Gastroesophageal sphincter (tissue), 4 donors: Measurements from ENCODE around the gene THSD4. TPM values are rescaled to one million over a fixed set of nuclear protein-coding genes. Genes with fewer than 3 reads are reported as not detected.
"Not testable (repeated sequence)": the region's sequence is repeated elsewhere in the genome, so short reads cannot be mapped to it uniquely, and the experiment has no call there.

Source experiments
- ATAC-seq: fragments of 150-250 bp; one replicate; pipeline ENCODE4 v1.9.1; 2016; ENCODE audit warnings: mild to moderate bottlenecking, moderate library complexity
- H3K27ac ChIP-seq, 4 donors: fragments of 200-600 bp; sonication (generic) in 3 of 4; 1 replicate in 3 of 4; 2 replicates in 1 of 4; pipeline ENCODE4 v1.5.1; 2016 to 2019
- H3K27me3 ChIP-seq: fragments of 200-600 bp; sonication (generic); one replicate; pipeline ENCODE4 v1.5.1; 2019
- H3K36me3 ChIP-seq, 2 donors: fragments of 200-600 bp; sonication (generic); one replicate each; pipeline ENCODE4 v1.5.1; 2019; ENCODE audit warnings: control low read depth in 1 of 2
- H3K4me1 ChIP-seq, 3 donors: fragments of 200-600 bp; sonication (generic); 1 replicate in 2 of 3; 2 replicates in 1 of 3; pipeline ENCODE4 v1.5.1; 2016 to 2019; ENCODE audit warnings: control low read depth in 2 of 3
- H3K4me3 ChIP-seq, 2 donors: fragments of 200-600 bp; sonication (generic); one replicate each; pipeline ENCODE4 v1.5.1; 2019; ENCODE audit warnings: mild to moderate bottlenecking in 1 of 2, moderate library complexity in 1 of 2
- H3K9me3 ChIP-seq, 3 donors: fragments of 200-600 bp; sonication (generic); one replicate each; pipeline ENCODE4 v1.5.1; 2017 to 2019; ENCODE audit warnings: control low read depth in 2 of 3
- CTCF ChIP-seq, 4 experiments: fragments of 200-600 bp in 2 of 4; fragments of 450-650 bp in 2 of 4; sonication (generic) in 1 of 4; IDR thresholded peaks; one replicate each; pipeline ENCODE4 v1.5.1; 2017 to 2019; ENCODE audit warnings: antibody characterized with exemption in 4 of 4, mild to moderate bottlenecking in 2 of 4, moderate library complexity in 2 of 4
- EP300 ChIP-seq: sonication (generic); formaldehyde crosslinking; IDR thresholded peaks from one replicate; pipeline ENCODE4 v1.6.1; 2017; ENCODE audit warnings: antibody characterized with exemption, mild to moderate bottlenecking
- POLR2A ChIP-seq, 2 donors: fragments of 450-650 bp; IDR thresholded peaks; one replicate each; pipeline ENCODE4 v1.6.1; 2017; ENCODE audit warnings: antibody characterized with exemption in 2 of 2, mild to moderate bottlenecking in 2 of 2, moderate library complexity in 1 of 2
- POLR2AphosphoS5 ChIP-seq: sonication (generic); formaldehyde crosslinking; IDR thresholded peaks from one replicate; pipeline ENCODE4 v1.6.1; 2017; ENCODE audit warnings: antibody characterized with exemption
- WGBS, 2 donors: methylation state at CpG; one replicate each; pipeline ENCODE4 v1.1.5; 2018; ENCODE audit warnings: low coverage in 1 of 2; 5-methylcytosine and 5-hydroxymethylcytosine counted together
- total RNA-seq, 4 donors: library from RNA; depleted of rRNA; stranded (reverse); fragments of >200 nt; gene quantifications; one replicate each; pipeline ENCODE4 v1.1.0, GENCODE V29; 2016

The THSD4 gene
- total RNA-seq, 4 donors from 2014 or later, result 4.6 to 28.5 (median 17.6) TPM

DNA sequence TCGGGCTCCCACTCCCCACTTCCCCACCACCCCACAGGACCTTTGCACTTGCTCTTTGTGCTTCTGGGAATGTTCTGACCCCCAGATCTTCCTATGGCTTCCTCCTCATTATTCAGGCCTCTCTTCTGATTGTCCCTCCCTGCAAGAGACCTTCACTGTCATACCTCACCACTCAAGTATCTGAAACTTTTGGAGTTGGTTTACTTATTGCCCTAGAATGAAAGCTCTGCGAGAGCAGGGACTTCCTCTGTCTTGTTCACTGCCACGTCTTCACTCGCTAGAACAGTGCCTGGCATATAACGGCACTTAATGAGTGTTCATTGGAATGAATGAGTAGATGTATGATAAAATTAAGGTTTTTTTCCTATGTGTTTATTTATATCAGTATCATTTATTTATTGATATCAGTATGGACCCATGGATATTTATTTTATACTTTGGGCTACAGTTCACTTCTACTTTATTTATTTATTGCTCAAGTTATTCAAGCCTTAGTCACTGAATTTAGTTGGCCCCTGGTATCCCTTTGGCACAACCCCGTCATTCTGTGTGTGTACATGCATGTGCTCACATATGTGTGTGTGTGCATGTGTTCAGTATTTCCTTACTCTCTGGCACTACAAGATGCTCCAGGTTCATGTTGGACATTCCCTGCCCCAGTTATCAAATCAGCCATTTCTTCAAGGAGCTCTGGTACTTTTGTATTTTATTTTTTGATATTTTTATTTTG is 197.6 kb downstream of the THSD4 start:
- Histone ChIP-seq H3K36me3 (no peaks in the 10 kb centered on the region), H3K4me3 (no peak overlapping the region), H3K27ac (no peak overlapping the region), H3K9me3 (no peaks in the 10 kb centered on the region), H3K4me1 (peaks cover 0 to 14% (median 0%) of the 10 kb centered on the region in 3 donors), H3K27me3 (no peaks in the 10 kb centered on the region)
- TF ChIP-seq CTCF (IDR thresholded peaks at IDR 0.05) (no peak), EP300 (no peak), POLR2AphosphoS5 (no peak), POLR2A (IDR thresholded peaks at IDR 0.05) (no peak)
- WGBS, 2 donors, result 71 to 90% methylated on average over 5 of the region's 6 CpGs
- no peak for ATAC-seq

DNA sequence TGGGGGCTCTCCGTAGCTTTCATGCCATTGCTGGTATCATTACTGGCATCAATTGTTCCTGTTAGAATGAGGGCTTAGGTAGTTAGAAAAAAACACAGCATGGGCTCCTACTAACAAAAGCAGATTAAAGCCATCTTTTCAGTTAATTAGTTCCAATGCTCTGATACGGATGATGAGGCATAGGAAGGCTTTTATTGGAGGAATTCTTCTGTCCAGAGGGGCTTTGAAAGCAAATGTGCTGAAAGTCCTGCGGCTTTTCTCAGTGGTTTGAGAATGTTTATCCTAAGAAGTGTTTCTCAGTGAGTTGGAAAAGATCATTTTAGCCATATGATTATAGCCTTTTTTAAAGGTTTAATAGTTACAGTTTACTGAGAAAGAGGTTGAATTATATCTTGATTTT is 198.5 kb downstream of the THSD4 start:
- H3K9me3 ChIP-seq, result no peaks in the 10 kb centered on the region
- 68 to 85% methylated on average over 2 of the region's 3 CpGs for WGBS, 2 donors
- no peak for ATAC-seq
- no peaks in the 10 kb centered on the region for H3K27me3 ChIP-seq
- H3K4me3 ChIP-seq, result no peak overlapping the region
- H3K4me1 ChIP-seq, result peaks cover 0 to 14% (median 0%) of the 10 kb centered on the region in 3 donors
- no peak overlapping the region for H3K27ac ChIP-seq
- TF ChIP-seq POLR2AphosphoS5 (no peak), POLR2A (IDR thresholded peaks at IDR 0.05) (no peak), EP300 (no peak), CTCF (IDR thresholded peaks at IDR 0.05) (no peak)
- H3K36me3 ChIP-seq, result no peaks in the 10 kb centered on the region

- H3K4me3 ChIP-seq, result no peak overlapping the region
- peaks cover 0 to 14% (median 0%) of the 10 kb centered on the region in 3 donors for H3K4me1 ChIP-seq
- no peak for TF ChIP-seq CTCF (IDR thresholded peaks at IDR 0.05)
- no peak for TF ChIP-seq POLR2AphosphoS5
- no peak for TF ChIP-seq POLR2A (IDR thresholded peaks at IDR 0.05)
- TF ChIP-seq EP300, result no peak
- H3K9me3 ChIP-seq, result no peaks in the 10 kb centered on the region
- no peak for ATAC-seq
- H3K27ac ChIP-seq, result no peak overlapping the region
- H3K27me3 ChIP-seq, result no peaks in the 10 kb centered on the region
- H3K36me3 ChIP-seq, result no peaks in the 10 kb centered on the region
- WGBS, 2 donors, result 100% methylated on average over 1 to 2 of the region's 2 CpGs
These were observed 199.8 kb downstream of the THSD4 start for GRCh38 chr15:71314956-71315537.

GRCh38 chr15:71316911-71317310 is 201.6 kb downstream of the THSD4 start:
- Histone ChIP-seq H3K36me3 (no peaks in the 10 kb centered on the region), H3K4me3 (no peak overlapping the region), H3K27ac (peak overlapping the region; percentile 10 to 54 (median 32)), H3K27me3 (no peaks in the 10 kb centered on the region), H3K4me1 (peaks cover 0 to 24% (median 0%) of the 10 kb centered on the region in 3 donors), H3K9me3 (no peaks in the 10 kb centered on the region)
- WGBS, 2 donors, result 56 to 79% methylated on average over 1 of the region's 1 CpG
- no peak for ATAC-seq
- TF ChIP-seq CTCF (IDR thresholded peaks at IDR 0.05) (no peak), POLR2A (IDR thresholded peaks at IDR 0.05) (no peak), EP300 (no peak), POLR2AphosphoS5 (no peak)

DNA sequence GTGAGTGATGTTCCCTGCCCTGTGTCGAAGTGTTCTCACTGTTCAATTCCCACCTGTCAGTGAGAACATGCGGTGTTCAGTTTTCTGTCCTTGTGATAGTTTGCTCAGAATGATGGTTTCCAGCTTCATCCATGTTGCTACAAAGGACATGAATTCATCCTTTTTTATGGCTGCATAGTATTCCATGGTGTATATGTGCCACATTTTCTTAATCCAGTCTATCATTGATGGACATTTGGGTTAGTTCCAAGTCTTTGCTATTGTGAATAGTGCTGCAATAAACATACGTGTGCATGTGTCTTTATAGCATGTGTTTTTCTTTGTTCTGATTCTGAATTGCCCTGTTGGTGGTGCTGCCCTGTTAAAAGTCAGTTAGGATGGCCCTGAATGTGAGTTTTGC is 204.2 kb downstream of the THSD4 start:
- H3K4me1 ChIP-seq, result peaks cover 0 to 20% (median 0%) of the 10 kb centered on the region in 3 donors
- H3K9me3 ChIP-seq, H3K27ac ChIP-seq, ATAC-seq, H3K27me3 ChIP-seq, H3K4me3 ChIP-seq, H3K36me3 ChIP-seq: not testable (repeated sequence)
- 80% methylated on average over 1 of the region's 3 CpGs; no CpG with 5 or more reads in 1 of the 2 donors for WGBS, 2 donors
